ENCODE results near the gene TOX2.

The TOX2 gene

GRCh38 chr20:43942201-43942590, 27.5 kb downstream of the TOX2 start:
- Histone ChIP-seq H3K9me3 (ENCODE audit: control insufficient read depth, low read length) (no peaks in the 10 kb centered on the region), H3K27me3 (replicated peaks; ENCODE audit: control insufficient read depth, insufficient read depth, low read length) (no peaks in the 10 kb centered on the region), H3K4me3 (ENCODE audit: low read length) (no peak overlapping the region), H3K9ac (ENCODE audit: low read length) (peak overlapping the region; percentile 26), H3K4me1 (ENCODE audit: control insufficient read depth, insufficient read depth, low read length) (peaks cover 53% of the 10 kb centered on the region), H3K36me3 (ENCODE audit: control insufficient read depth, insufficient read depth, low read length, severe bottlenecking) (no peaks in the 10 kb centered on the region)
- no peak for DNase-seq (ENCODE audit: low read depth)

GRCh38 chr20:43942667-43943285, 28.1 kb downstream of the TOX2 start:
- no peaks in the 10 kb centered on the region for H3K27me3 ChIP-seq (replicated peaks; ENCODE audit: control insufficient read depth, insufficient read depth, low read length)
- H3K4me3 ChIP-seq (ENCODE audit: low read length) = no peak overlapping the region
- peak overlapping the region; percentile 26 for H3K9ac ChIP-seq (ENCODE audit: low read length)
- peak; percentile 83 for DNase-seq (ENCODE audit: low read depth)
- no peaks in the 10 kb centered on the region for H3K36me3 ChIP-seq (ENCODE audit: control insufficient read depth, insufficient read depth, low read length, severe bottlenecking)
- H3K4me1 ChIP-seq (ENCODE audit: control insufficient read depth, insufficient read depth, low read length) = peaks cover 47% of the 10 kb centered on the region
- H3K9me3 ChIP-seq (ENCODE audit: control insufficient read depth, low read length) = no peaks in the 10 kb centered on the region

- Histone ChIP-seq H3K9ac (ENCODE audit: low read length) (no peak overlapping the region), H3K9me3 (ENCODE audit: control insufficient read depth, low read length) (no peaks in the 10 kb centered on the region), H3K36me3 (ENCODE audit: control insufficient read depth, insufficient read depth, low read length, severe bottlenecking) (no peaks in the 10 kb centered on the region), H3K4me3 (ENCODE audit: low read length) (no peak overlapping the region), H3K4me1 (ENCODE audit: control insufficient read depth, insufficient read depth, low read length) (peaks cover 37% of the 10 kb centered on the region), H3K27me3 (replicated peaks; ENCODE audit: control insufficient read depth, insufficient read depth, low read length) (no peaks in the 10 kb centered on the region)
- DNase-seq (ENCODE audit: low read depth) = no peak
These were observed 29.1 kb downstream of the TOX2 start for GRCh38 chr20:43943725-43944124.

DNA sequence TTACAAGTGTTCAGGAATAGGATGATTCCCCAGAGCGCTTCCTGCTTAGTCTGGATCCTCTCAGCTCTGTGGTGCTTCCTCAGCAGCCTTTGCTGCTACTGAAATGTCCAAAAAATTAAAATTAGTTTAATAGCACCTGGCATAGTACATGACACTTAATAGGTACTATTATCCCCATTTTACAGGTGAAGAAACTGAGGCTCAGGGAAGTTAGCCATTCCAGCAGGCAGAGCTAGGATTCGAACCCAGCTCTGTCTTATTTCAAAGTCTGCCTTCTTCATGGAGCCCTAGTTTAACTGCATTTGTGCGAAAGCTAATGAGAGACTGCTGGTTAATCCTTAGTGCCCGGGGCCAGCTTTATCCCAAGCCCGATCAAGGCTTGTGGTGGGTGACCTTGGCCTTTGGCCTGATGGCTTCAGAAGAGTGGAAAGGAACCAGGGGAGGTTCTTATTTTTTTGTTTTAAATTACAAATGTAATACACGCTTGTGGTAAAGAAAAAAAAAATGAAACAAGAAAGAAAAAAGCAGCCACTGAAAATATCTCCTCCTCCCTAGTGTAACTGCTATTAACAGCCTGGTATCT, 30.1 kb downstream of the TOX2 start:
- Histone ChIP-seq H3K4me3 (ENCODE audit: low read length) (no peak overlapping the region), H3K27me3 (replicated peaks; ENCODE audit: control insufficient read depth, insufficient read depth, low read length) (no peaks in the 10 kb centered on the region), H3K36me3 (ENCODE audit: control insufficient read depth, insufficient read depth, low read length, severe bottlenecking) (no peaks in the 10 kb centered on the region), H3K9me3 (ENCODE audit: control insufficient read depth, low read length) (no peaks in the 10 kb centered on the region), H3K4me1 (ENCODE audit: control insufficient read depth, insufficient read depth, low read length) (peaks cover 30% of the 10 kb centered on the region), H3K9ac (ENCODE audit: low read length) (no peak overlapping the region)
- DNase-seq (ENCODE audit: low read depth) = no peak

GRCh38 chr20:43945391-43946205, 30.9 kb downstream of the TOX2 start:
- no peak for DNase-seq (ENCODE audit: low read depth)
- Histone ChIP-seq H3K4me1 (ENCODE audit: control insufficient read depth, insufficient read depth, low read length) (peaks cover 22% of the 10 kb centered on the region), H3K27me3 (replicated peaks; ENCODE audit: control insufficient read depth, insufficient read depth, low read length) (no peaks in the 10 kb centered on the region), H3K9ac (ENCODE audit: low read length) (no peak overlapping the region), H3K36me3 (ENCODE audit: control insufficient read depth, insufficient read depth, low read length, severe bottlenecking) (no peaks in the 10 kb centered on the region), H3K4me3 (ENCODE audit: low read length) (no peak overlapping the region), H3K9me3 (ENCODE audit: control insufficient read depth, low read length) (no peaks in the 10 kb centered on the region)

GRCh38 chr20:43946206-43946491, 31.5 kb downstream of the TOX2 start:
- peaks cover 19% of the 10 kb centered on the region for H3K4me1 ChIP-seq (ENCODE audit: control insufficient read depth, insufficient read depth, low read length)
- no peak for DNase-seq (ENCODE audit: low read depth)
- no peaks in the 10 kb centered on the region for H3K27me3 ChIP-seq (replicated peaks; ENCODE audit: control insufficient read depth, insufficient read depth, low read length)

DNA sequence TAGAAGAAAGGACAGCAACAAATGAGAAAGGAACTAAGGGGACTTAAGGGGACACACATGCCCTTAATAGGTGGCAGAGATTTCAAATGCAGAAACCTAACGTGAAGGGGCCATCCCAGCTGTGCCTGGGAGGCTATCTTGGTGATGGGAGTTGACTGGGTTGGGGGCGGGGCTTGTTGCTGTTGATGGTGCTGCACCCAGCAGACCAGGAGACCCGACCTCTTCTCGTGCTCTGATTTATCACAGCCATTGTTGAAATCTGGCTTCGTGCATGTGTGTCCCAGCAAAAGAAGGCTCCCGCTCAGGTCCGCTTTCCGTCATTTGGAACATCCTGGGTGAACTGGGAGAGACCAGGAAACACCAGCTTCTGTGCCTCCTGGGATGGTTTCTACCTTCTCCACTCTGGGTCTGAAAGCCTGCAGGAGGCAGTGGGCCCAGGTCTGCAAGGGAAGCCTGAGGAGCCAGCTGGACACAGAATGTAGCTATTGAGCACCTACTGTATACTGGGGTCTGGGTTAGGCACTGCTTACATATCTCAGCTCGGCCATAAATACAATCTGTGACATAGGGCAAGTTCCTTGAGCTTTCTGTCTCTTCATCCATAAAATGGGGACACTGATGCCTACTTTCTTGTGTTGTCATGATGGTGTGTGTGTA, 32.1 kb downstream of the TOX2 start:
- H3K4me1 ChIP-seq (ENCODE audit: control insufficient read depth, insufficient read depth, low read length) = peaks cover 15% of the 10 kb centered on the region
- no peak for DNase-seq (ENCODE audit: low read depth)
- no peaks in the 10 kb centered on the region for H3K27me3 ChIP-seq (replicated peaks; ENCODE audit: control insufficient read depth, insufficient read depth, low read length)
- no peaks in the 10 kb centered on the region for H3K36me3 ChIP-seq (ENCODE audit: control insufficient read depth, insufficient read depth, low read length, severe bottlenecking)
- no peak overlapping the region for H3K9ac ChIP-seq (ENCODE audit: low read length)
- H3K9me3 ChIP-seq (ENCODE audit: control insufficient read depth, low read length) = no peaks in the 10 kb centered on the region
- no peak overlapping the region for H3K4me3 ChIP-seq (ENCODE audit: low read length)

More at GRCh38 chr20:43946206-43946491, 31.5 kb downstream of the TOX2 start:
- H3K4me3 ChIP-seq (ENCODE audit: low read length) = no peak overlapping the region
- H3K36me3 ChIP-seq (ENCODE audit: control insufficient read depth, insufficient read depth, low read length, severe bottlenecking) = no peaks in the 10 kb centered on the region
- H3K9ac ChIP-seq (ENCODE audit: low read length) = no peak overlapping the region
- H3K9me3 ChIP-seq (ENCODE audit: control insufficient read depth, low read length) = no peaks in the 10 kb centered on the region

DNA sequence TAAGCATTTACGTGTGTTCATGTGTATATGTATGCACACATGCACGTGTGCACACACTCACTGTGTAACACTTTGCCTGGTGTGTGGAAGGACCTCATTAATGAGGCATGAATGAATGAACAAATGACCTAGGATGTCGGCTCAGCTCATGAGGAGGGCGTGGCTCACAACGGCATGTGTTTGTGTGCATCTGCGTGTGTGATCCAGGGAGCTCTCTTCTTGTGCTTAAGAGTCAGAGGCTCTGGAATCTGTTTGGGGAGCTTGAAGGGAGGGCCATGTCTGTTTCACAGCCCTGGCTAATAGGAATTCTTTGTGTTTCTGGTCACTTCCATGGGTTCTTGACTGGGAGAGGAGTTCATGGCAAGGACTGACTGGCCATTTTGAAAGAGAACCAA, 32.7 kb downstream of the TOX2 start:
- no peaks in the 10 kb centered on the region for H3K27me3 ChIP-seq (replicated peaks; ENCODE audit: control insufficient read depth, insufficient read depth, low read length)
- H3K4me1 ChIP-seq (ENCODE audit: control insufficient read depth, insufficient read depth, low read length) = peaks cover 10% of the 10 kb centered on the region
- no peaks in the 10 kb centered on the region for H3K9me3 ChIP-seq (ENCODE audit: control insufficient read depth, low read length)
- no peaks in the 10 kb centered on the region for H3K36me3 ChIP-seq (ENCODE audit: control insufficient read depth, insufficient read depth, low read length, severe bottlenecking)
- DNase-seq (ENCODE audit: low read depth) = no peak
- H3K9ac ChIP-seq (ENCODE audit: low read length) = no peak overlapping the region
- no peak overlapping the region for H3K4me3 ChIP-seq (ENCODE audit: low read length)

DNA sequence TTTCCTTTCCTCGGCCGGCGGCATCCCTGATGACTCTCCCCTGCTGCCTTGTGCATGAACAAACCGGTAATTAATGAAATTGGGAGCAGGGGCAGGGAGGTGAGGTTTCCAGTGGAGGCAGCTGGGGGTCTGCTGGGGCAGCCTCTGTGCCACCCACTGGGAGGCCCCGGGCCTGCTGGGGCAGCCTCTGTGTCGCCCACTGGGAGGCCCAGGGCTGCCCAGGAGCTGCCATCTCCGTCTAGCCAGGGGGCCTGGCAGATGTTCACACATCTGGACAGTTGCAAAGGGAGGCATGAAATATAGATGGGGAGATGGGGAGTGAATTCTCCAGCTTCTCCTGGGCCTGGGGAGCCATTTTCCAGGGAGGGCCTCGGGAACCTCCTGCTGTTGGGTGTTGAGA, 33.8 kb downstream of the TOX2 start:
- H3K4me3 ChIP-seq (ENCODE audit: low read length) = no peak overlapping the region
- no peaks in the 10 kb centered on the region for H3K36me3 ChIP-seq (ENCODE audit: control insufficient read depth, insufficient read depth, low read length, severe bottlenecking)
- no peaks in the 10 kb centered on the region for H3K27me3 ChIP-seq (replicated peaks; ENCODE audit: control insufficient read depth, insufficient read depth, low read length)
- H3K9ac ChIP-seq (ENCODE audit: low read length) = no peak overlapping the region
- H3K9me3 ChIP-seq (ENCODE audit: control insufficient read depth, low read length) = no peaks in the 10 kb centered on the region
- H3K4me1 ChIP-seq (ENCODE audit: control insufficient read depth, insufficient read depth, low read length) = no peaks in the 10 kb centered on the region
- no peak for DNase-seq (ENCODE audit: low read depth)

- no peak overlapping the region for H3K9ac ChIP-seq (ENCODE audit: low read length)
- no peaks in the 10 kb centered on the region for H3K4me1 ChIP-seq (ENCODE audit: control insufficient read depth, insufficient read depth, low read length)
- no peaks in the 10 kb centered on the region for H3K36me3 ChIP-seq (ENCODE audit: control insufficient read depth, insufficient read depth, low read length, severe bottlenecking)
- H3K4me3 ChIP-seq (ENCODE audit: low read length) = no peak overlapping the region
- no peaks in the 10 kb centered on the region for H3K9me3 ChIP-seq (ENCODE audit: control insufficient read depth, low read length)
- no peak for DNase-seq (ENCODE audit: low read depth)
- H3K27me3 ChIP-seq (replicated peaks; ENCODE audit: control insufficient read depth, insufficient read depth, low read length) = no peaks in the 10 kb centered on the region
These were observed 34.6 kb downstream of the TOX2 start for GRCh38 chr20:43949248-43949647.
